Smooth muscle cell of the brain vasculature (primary cell): ENCODE data around the gene COL6A1.

Source experiments
- DNase-seq: peaks from one replicate; pipeline ENCODE4 v3.0.0-alpha.2; 2012; ENCODE audit warnings: low read depth, low spot score

The COL6A1 gene

DNA sequence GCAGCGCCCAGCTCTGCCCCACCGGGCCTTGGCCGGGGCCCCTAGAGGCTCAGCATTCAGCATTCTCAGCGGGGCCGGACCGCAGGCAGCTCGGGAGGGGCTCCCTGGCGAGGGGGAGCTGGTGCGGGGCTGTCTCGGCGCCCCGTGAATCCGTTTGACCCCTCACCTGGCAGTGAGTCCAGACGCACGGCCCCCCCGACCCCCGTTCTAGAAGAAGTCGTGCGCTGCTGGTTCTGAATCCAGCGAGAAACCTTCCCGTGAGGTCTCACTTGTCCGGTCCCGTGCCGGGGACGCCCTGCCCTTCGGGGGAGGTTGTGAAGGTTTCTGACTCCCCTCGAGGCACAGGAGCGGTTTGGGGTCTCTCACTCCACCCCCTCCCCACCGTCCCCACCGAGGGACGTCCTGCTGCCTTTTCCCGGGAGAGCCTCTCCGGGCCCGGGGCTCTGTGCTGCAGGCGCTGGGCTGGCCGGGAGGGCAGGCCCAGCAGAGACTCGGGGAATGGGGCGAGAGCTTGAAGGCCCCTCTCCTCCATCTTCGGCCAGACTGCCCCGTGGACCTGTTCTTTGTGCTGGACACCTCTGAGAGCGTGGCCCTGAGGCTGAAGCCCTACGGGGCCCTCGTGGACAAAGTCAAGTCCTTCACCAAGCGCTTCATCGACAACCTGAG is 655 bp downstream of the COL6A1 start:
- DNase-seq = no peak

DNA sequence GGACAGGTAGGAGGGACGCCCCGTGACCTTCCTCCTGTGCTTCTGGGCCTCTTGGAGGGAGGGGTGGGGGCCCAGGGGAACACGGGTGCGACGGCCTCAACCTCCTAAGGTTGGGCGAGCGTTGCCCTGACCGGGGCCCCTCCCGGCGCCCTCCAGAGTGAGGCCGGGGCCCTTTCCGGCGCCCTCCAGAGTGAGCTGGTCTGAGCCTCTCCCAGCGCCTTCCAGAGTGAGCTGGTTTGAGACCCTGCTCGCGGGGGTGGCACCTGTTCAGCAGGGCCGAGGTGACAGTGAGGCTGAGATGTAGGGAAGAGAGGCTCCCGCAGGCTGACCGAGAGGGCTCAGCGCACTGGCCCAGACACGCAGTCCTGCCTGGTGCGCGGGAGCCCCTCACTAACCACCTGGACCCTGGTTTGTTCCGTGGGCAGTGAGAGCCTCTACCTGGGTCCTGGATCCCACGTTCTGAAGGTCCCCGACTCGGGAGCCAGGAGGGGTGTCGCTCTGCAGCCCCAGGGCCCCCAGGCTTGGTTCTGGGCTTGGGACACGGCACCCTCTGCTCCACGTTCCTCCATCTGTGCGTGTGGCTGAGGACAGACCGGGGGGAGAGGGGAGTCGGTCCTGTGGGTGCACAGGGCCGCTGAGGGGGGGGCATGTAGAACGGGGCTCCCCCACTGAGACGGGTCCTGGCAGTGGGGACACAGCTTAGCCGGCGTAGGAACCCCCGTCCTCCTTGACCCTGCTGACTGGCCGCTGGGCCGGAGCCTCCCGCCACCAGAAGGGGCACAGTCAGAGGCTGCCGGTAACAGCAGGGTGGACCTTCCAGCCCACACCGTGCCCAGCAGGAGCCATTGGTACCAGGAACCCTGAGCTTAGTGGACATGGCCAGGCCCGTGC is 1.4 kb downstream of the COL6A1 start:
- no peak for DNase-seq

DNA sequence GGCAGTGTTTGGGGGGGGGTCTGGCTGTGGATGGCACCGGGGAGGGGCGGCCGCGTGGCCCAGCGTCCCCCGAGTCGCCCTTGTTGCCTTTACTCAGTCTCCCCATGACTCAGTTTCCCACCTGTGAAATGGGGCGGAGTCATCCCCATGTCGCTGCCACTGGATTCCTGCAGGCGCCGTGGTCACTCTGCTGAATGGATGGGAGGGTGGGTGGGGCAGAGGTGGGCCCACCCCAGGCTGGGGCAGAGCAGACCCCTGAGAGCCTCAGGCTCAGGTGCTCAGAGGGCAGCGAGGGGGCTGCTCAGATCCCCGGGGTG is 2.0 kb downstream of the COL6A1 start:
- no peak for DNase-seq

DNA sequence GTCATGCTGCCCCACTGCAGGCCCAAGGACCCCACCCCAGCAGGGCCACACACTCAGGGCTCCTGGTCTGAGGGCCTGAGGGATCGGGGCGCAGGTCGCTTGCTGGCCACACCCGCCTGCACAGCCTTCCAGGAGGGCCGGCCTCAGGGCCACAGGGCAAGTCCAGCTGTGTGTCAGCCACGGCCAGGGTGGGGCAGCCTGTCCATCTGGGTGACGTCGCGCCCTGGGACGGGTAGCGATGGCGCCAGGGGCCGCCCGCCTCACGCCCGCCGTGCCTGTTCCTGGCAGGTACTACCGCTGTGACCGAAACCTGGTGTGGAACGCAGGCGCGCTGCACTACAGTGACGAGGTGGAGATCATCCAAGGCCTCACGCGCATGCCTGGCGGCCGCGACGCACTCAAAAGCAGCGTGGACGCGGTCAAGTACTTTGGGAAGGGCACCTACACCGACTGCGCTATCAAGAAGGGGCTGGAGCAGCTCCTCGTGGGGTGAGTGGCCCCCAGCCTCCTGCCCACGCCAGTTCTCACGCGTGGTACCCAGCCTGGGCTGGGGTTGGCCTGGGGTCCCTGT is 2.5 kb downstream of the COL6A1 start:
- no peak for DNase-seq

DNA sequence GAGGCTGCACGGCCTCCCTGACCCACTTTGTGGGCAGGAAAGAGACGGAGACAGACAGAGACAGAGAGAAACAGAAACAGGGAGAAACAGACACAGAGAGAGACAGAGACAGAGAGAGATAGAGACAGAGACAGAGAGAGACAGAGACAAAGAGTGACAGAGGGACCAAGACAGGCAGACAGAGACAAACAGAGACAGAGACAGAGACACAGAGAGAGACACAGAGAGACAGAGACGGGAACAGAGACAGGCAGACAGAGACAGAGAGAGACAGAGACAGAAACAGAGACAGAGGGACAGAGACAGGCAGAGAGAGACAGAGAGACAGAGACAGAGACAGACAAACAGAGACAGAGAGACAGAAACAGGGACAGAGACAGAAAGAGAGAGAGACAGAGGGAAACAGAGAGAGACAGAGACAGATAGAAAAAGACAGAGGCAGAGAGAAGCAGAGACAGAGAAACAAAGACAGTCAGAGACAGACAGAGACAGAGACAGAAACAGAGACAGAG is 3.1 kb downstream of the COL6A1 start:
- no peak for DNase-seq

DNA sequence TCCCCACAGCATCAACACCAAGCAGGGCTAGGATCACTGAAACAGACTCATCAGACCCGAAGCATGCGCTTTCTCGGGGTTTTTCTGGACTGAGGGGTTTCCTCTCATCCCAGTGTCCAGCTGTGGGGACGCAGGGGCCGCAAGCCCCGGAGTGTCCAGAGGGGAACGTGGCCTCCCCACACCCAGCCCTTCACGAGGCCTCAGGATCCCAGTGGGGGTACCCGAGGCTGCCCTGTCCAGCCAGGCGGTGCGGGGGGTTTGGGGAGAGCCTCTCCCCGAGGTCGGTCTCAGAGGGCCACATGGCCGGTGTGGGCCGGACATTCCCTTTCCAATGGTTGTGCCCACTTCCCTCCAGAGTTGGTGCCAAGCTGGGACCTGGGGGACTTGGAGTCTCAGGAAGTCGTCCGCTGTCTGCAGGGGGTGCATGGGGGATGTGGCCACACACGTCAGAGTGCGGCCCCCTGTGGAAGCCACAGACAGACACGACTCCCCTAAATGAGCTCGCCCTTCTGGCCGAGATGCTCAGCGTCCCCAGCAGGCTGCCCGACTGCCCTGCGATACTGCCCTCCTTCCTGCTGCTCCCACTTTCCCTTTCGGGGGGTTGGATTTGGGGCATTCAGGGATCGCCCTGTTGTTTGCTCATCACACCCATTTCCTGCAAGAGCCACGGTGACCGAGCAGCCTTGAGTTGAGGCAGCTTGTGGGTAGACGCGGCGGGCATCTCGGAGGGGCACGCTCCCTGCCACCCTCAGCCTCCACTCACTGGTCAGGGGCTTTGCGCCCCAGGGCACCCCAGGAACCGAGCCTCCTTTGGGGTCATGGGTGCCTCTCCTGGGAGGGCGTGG is 4.1 kb downstream of the COL6A1 start:
- no peak for DNase-seq

DNA sequence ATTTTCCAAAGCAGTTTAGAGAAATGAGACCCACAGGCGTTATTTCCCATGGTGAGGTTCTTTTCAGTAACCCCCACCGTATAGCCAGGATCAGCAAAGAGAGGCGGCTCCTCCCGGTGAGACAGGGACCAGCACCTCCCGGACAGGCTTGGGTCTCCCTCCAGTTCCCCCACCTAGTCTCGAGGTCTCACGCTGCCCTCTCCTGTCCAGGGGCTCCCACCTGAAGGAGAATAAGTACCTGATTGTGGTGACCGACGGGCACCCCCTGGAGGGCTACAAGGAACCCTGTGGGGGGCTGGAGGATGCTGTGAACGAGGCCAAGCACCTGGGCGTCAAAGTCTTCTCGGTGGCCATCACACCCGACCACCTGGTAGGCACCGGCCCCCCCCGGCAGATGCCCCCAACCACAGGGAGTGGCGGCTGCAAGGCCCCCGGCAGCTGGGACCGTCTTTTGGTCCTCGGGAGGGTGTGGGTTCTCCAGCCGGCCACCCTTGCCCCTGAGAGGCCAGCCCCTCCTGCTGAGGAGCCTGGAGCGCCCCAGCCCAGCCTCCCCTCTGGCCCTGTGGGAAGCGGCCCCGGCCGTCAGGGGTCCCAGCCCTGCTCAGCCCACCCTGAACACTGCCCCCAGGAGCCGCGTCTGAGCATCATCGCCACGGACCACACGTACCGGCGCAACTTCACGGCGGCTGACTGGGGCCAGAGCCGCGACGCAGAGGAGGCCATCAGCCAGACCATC is 4.9 kb downstream of the COL6A1 start:
- no peak for DNase-seq

DNA sequence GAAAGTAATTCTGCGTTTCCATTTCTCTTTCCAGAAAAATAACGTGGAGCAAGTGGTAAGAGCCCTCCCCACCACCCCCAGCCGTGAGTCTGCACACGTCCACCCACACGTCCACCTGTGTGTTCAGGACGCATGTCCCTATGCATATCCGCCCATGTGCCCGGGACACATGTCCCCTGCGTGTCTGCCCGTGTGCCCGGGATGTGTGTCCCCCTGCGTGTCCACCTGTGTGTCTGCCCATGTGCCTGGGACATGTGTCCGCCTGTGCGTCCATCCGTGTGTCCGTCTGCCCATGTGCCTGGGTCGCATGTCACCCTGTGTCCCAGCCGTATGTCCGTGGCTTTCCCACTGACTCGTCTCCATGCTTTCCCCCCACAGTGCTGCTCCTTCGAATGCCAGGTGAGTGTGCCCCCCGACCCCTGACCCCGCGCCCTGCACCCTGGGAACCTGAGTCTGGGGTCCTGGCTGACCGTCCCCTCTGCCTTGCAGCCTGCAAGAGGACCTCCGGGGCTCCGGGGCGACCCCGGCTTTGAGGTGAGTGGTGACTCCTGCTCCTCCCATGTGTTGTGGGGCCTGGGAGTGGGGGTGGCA is 5.6 kb downstream of the COL6A1 start:
- DNase-seq = no peak

DNA sequence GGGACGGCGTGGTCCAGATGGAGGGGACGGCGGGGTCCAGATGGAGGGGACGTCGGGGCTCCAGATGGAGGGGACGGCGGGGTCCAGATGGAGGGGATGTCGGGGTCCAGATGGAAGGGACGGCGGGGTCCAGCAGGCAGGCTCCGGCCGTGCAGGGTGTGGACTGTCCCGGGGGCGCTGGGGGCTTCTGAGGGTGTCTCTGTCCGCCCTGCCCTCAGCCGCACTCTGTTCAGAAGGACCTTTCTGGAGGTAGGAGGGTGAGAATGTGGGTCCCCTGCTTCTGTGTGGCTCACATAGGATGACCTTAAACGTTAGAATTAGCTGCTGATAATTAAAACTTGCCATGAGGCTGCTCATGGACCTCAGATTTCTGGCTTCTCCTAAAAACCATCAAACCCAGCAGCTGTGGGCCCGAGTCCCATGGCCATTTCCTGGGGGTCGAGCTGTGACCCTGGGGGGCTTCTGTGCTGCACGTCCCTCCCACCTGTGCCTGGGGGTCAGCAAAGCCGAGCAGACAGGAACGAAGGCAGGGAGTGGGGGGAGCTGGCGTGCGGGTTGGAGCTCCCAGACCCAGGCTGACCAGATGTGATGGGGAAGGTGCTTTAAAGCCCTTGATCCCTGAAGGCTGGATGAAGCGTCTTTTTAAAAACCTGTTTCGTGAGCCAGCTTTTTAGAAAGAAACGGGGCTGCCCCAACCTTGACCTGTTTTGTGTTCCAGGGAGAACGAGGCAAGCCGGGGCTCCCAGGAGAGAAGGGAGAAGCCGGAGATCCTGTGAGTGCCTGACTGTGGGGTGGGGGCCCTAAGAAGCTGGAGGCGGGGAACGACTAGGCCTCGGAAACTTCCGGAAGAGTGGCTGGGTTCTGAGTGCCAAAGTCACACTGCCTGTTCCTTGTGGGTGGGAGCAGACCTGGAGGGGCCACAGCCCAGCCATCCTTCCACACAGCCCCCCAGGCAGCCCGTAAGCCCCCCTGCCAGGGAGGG is 7.1 kb downstream of the COL6A1 start:
- no peak for DNase-seq

DNA sequence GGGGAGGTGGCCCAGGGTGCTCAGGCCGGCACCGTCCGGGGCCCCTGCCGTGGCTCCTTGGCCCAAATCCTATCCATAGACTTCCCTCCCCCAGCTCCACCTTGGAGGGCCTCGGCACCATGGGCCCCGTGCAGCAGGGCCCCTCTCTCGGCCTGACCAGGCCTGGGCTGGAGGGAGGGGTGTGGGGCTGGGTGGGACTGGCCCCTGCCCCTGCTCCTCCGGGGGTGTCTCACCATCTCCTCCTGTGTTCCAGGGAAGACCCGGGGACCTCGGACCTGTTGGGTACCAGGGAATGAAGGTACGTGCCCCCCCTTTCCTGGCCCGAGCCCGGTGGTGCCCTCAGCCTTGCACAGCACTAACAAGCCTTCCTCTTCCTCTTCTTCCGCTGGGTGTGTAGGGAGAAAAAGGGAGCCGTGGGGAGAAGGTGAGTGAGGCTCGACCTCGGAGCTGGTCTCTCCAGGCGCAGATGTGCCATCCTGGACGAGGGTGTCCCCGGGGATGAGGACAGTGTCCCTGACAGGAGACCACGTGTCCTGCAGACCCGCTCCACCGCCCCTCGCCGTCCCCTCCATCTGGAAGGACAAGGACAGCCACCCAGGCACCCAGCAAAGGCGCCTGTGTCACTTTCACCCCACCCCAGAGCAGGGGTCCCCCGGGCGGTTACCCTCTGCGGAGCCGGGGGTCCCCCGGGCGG is 7.9 kb downstream of the COL6A1 start:
- no peak for DNase-seq

DNA sequence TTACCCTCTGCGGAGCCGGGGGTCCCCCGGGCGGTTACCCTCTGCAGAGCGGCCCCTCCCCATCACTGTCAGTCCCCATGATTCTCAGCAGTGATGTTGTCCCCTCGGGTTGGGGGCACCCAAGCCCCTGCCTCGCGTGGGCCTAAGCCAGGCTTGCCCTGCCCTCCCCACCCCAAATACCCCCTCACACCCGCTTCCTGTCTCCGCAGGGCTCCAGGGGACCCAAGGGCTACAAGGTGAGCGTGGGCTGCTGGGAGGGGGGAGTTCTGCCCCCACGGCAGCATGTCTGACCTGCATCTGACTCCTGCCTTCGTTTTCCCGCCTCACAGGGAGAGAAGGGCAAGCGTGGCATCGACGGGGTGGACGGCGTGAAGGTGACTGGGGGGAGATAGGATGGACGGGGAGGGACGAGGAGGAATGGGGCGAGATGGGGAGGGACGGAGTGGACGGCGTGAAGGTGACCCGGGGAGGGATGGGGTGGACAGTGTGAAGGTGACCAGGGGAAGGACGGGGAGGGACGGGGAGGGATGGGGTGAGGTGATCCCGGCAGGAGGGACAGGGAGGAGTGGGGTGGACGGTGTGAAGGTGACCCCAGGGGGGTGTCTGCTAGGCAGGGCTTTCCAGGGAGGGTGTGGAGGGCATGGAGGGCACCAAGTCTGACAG is 8.6 kb downstream of the COL6A1 start:
- no peak for DNase-seq

DNA sequence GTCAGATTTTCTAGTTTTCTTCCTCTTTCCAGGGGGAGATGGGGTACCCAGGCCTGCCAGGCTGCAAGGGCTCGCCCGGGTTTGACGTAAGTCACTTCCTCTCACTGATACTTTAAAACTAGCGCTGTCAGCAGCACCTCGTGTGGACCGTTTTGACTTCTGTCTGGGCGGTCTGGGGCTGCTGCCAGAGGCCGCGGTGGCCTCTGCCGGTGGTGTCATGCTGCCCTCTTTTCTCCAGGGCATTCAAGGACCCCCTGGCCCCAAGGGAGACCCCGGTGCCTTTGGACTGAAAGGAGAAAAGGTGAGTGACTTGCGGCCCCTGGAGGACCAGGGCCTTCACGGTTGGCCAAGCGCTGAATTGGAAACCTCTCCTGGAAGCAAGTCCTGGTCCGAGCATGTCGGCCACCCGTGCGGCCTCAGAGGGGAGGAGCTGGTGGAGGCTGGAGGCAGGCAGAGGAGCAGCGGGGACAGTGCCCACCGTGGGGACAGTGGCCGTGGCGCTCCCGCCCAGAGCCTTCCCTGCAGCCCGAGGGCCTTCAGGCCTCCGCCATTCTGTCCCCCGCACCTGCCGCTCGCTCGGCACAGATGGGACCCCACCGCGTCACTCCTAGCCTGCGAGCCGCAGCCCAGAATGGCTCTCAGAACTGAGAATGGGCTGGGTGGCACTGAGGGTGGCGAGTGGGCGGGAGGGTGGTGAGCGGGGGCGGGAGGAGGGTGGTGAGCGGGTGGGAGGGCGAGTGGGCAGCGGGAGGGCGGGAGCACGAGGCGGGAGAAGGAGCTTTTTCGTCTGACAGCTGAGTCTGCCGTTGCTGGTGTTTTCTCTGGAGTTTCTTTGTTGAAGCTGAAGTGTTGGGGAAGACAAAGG is 9.4 kb downstream of the COL6A1 start:
- no peak for DNase-seq

DNA sequence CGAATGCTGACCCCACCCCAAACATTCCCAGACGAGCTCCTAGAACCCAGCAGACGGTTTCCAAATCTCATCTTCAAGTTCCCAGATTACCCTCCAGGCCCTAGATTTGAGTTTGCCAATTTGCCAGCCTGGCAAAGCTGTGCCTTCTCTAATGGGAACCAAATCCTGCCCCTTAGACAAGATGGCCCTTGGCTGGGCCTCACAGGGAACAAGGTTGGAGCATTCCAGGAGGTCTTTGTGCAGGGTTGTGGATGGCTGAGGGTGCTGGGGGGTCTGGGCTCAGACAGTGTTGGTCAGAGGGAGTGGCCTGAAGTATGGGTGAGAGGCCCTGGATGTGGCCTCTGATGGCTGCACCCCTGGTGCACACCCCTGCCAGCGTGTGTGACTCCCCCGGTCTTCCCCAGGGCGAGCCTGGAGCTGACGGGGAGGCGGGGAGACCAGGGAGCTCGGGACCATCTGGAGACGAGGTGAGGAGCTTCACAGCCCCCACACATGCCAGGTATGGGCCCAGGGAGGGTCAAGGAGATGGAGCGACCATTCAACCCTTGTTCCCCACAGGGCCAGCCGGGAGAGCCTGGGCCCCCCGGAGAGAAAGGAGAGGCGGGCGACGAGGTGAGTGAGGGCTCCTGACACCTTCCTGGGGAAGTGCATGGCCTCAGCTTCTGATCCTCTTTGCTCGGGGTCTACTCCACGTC is 10.2 kb downstream of the COL6A1 start:
- no peak for DNase-seq

DNA sequence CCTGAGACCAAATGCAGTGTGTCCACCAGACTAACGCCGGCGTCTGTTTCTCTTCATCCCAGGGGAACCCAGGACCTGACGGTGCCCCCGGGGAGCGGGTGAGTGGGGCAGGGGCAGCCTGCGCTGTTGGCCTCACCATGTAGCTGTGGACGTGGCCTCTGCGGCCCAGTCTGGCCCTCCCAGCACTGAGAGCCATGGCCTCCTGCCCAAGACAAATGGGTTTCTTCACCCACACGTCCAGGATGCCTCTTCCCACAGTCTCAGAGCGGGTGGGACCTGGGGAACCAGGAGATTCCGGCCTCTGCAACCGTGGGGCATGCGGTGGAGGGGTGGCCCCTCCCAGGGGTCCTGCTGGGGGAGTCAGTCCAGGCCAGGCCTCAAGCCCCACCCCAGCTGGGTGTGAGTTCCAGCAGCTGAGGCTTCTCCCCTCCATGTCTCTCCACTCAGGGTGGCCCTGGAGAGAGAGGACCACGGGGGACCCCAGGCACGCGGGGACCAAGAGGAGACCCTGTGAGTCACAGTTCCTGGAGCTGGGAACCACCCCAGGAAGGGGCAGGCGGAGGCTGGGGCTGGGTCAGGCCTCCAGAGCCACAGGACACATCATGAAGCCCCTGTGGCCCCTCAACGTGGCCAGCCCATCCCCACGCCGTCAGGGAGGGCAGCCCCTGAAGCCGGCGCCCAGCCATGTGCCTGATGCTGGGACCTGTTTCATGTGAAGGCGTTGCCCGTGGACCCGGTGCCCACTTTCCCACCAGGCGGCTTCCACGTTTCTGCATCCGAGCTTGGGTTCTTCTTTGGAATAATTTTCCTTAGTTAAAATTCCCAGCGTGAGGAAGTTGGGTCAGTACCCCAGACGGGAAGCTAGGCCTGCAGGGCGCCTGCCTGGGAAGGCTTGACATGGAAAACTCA is 11.0 kb downstream of the COL6A1 start:
- DNase-seq = no peak

DNA sequence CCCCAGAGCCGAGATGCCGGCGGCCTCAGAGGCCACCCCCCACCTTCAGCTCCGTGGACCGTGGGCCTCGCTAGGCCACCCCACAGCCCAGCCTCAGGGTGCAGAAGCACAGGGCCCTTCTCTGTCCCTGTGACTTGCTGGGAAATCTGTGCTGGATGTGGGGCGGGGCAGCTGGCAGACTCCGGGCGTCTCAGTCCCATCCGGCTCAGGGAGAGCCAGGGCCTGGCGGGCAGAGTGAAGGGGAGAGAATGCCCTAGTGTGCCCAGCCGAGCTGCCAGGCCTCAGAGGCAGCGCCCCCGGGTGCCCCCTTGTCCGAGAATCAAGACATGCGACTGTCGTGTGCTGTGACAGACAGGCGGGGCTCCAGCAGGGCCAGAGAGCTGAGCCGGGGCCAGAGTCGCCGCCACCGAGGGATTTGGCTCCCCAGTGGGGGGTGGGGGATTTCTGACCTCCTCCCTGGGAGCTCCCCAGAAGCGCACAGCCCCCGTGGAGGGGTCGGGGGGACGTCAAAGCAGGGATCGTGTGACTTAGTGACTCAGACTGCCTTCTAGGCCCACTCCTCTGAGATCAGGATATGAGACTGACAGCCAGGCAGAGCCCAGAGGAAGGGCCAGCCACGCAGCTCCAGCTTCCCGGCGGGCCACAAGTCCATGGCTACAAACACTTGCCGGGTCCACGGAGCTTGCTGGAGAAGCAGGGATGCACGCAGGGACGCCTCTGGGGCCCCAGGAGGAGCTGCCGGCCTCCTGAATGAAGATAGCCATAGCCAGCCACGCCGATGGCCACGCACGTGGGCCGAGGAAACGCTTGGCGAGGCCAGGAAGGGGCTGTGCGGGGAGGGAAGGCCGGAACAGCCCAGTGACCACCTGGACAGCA is 11.9 kb downstream of the COL6A1 start:
- no peak for DNase-seq
